Common myeloid progenitor, CD34-positive (primary cell): ENCODE results near the gene AKAIN1.

Experiments
- CTCF ChIA-PET: fragments of 350-600 bp; sonication (Branson Sonifier 250); formaldehyde crosslinking; loops from one replicate; lab custom pipeline; 2021; ENCODE audit warnings: antibody characterized with exemption; lab: Charles Lee
- POLR2A ChIA-PET: fragments of 350-600 bp; sonication (Branson Sonifier 250); formaldehyde crosslinking; loops from one replicate; lab custom pipeline; 2021; ENCODE audit warnings: antibody characterized with exemption; lab: Charles Lee
- DNase-seq, 3 donors: peaks; one replicate each; pipeline versions ENCODE4 v3.0.0 to v3.0.0-alpha.2; 2013
- H3K27ac ChIP-seq, 2 experiments: 1 replicate in 1 of 2; 2 replicates in 1 of 2; pipeline ENCODE4 v1.7.0; 2013; ENCODE audit warnings: inconsistent platforms in 2 of 2, low read length in 2 of 2, mild to moderate bottlenecking in 2 of 2, low read depth in 1 of 2, moderate library complexity in 1 of 2; ENCODE audit not compliant: severe bottlenecking in 2 of 2, insufficient read depth in 1 of 2, poor library complexity in 1 of 2
- H3K27me3 ChIP-seq, 5 experiments: replicated peaks in 2 of 5; 1 replicate in 3 of 5; 2 replicates in 2 of 5; pipeline versions ENCODE4 v1.6.1 to v1.7.0; 2013; ENCODE audit warnings: low read length in 4 of 5, mild to moderate bottlenecking in 2 of 5, moderate library complexity in 2 of 5, inconsistent platforms in 1 of 5; ENCODE audit not compliant: insufficient read depth in 5 of 5, control insufficient read depth in 4 of 5
- H3K36me3 ChIP-seq, 4 experiments: 1 replicate in 2 of 4; 2 replicates in 2 of 4; pipeline versions ENCODE4 v1.6.1 to v1.7.0; 2013; ENCODE audit warnings: low read length in 3 of 4, control low read depth in 1 of 4, mild to moderate bottlenecking in 1 of 4; ENCODE audit not compliant: control insufficient read depth in 4 of 4, insufficient read depth in 4 of 4
- H3K4me1 ChIP-seq, 4 experiments: 1 replicate in 3 of 4; 2 replicates in 1 of 4; pipeline versions ENCODE4 v1.6.1 to v1.7.1; 2013; ENCODE audit warnings: low read length in 3 of 4, mild to moderate bottlenecking in 3 of 4, control low read depth in 1 of 4, inconsistent platforms in 1 of 4, moderate library complexity in 1 of 4; ENCODE audit not compliant: control insufficient read depth in 4 of 4, insufficient read depth in 4 of 4; ENCODE audit errors: control extremely low read depth in 1 of 4
- H3K4me3 ChIP-seq, 7 experiments: 1 replicate in 4 of 7; 2 replicates in 3 of 7; pipeline versions ENCODE4 v1.5.1 to v1.7.0; 2013; ENCODE audit warnings: mild to moderate bottlenecking in 7 of 7, low read length in 6 of 7, moderate library complexity in 6 of 7, inconsistent platforms in 2 of 7, low read depth in 2 of 7, control low read depth in 1 of 7; ENCODE audit not compliant: insufficient read depth in 4 of 7, control insufficient read depth in 1 of 7; ENCODE audit errors: extremely low read depth in 1 of 7
- H3K9me3 ChIP-seq, 5 experiments: 1 replicate in 4 of 5; 2 replicates in 1 of 5; pipeline versions ENCODE4 v1.6.1 to v1.7.1; 2013; ENCODE audit warnings: low read length in 4 of 5, mild to moderate bottlenecking in 2 of 5, inconsistent platforms in 1 of 5, low read depth in 1 of 5, moderate library complexity in 1 of 5; ENCODE audit not compliant: control insufficient read depth in 4 of 5, insufficient read depth in 2 of 5; ENCODE audit errors: control extremely low read depth in 1 of 5
- WGBS: methylation state at CpG from one replicate; pipeline ENCODE4 v1.1.5; 2013; ENCODE audit not compliant: insufficient coverage; 5-methylcytosine and 5-hydroxymethylcytosine counted together

Gene AKAIN1

GRCh38 chr18:5214583-5215351, 17.7 kb upstream of the AKAIN1 start:
- CTCF ChIA-PET = interaction anchor here (1.4 kb wide), 1 partner anchor 49 kb away, joined by 3 read pairs; no protein-coding TSS in a partner anchor
- no peak for DNase-seq
- no peak overlapping the region for H3K4me3 ChIP-seq

GRCh38 chr18:5207471-5208150, 10.6 kb upstream of the AKAIN1 start:
- H3K27me3 ChIP-seq = no peaks in the 10 kb centered on the region
- H3K9me3 ChIP-seq = no peaks in the 10 kb centered on the region
- DNase-seq = no peak
- POLR2A ChIA-PET = no interaction called here
- WGBS = 88% methylated on average over 4 of the region's 4 CpGs
- H3K4me1 ChIP-seq = peaks cover 2 to 10% (median 5%) of the 10 kb centered on the region in 4 experiments
- CTCF ChIA-PET = interaction anchor here (1.0 kb wide), 1 partner anchor 101 kb away, joined by 3 read pairs; no protein-coding TSS in a partner anchor
- H3K4me3 ChIP-seq = no peak overlapping the region
- H3K27ac ChIP-seq = no peak overlapping the region
- H3K36me3 ChIP-seq = no peaks in the 10 kb centered on the region

More at GRCh38 chr18:5214583-5215351, 17.7 kb upstream of the AKAIN1 start:
- WGBS = 100% methylated on average over 1 of the region's 3 CpGs
- Histone ChIP-seq H3K9me3 (no peaks in the 10 kb centered on the region), H3K27me3 (peaks cover 0 to 2% (median 0%) of the 10 kb centered on the region in 5 experiments), H3K4me1 (no peaks in the 10 kb centered on the region), H3K27ac (no peak overlapping the region), H3K36me3 (no peaks in the 10 kb centered on the region)
- POLR2A ChIA-PET = no interaction called here

GRCh38 chr18:5198311-5198710, 1.3 kb upstream of the AKAIN1 start:
- CTCF ChIA-PET = no interaction called here
- no peak overlapping the region for H3K27ac ChIP-seq
- peaks cover 0 to 4% (median 0%) of the 10 kb centered on the region in 5 experiments for H3K9me3 ChIP-seq
- H3K4me1 ChIP-seq = peaks cover 0 to 8% (median 4%) of the 10 kb centered on the region in 4 experiments
- no peak for DNase-seq
- POLR2A ChIA-PET = no interaction called here
- H3K36me3 ChIP-seq = no peaks in the 10 kb centered on the region
- no peak overlapping the region for H3K4me3 ChIP-seq
- peaks cover 14 to 58% (median 27%) of the 10 kb centered on the region in 5 experiments for H3K27me3 ChIP-seq
- no CpG with 5 or more reads among the region's 3 CpGs for WGBS

GRCh38 chr18:5197461-5197860, 404 bp upstream of the AKAIN1 start:
- ChIA-PET POLR2A (interaction anchor here (0.7 kb wide), 1 partner anchor 36 kb away, joined by 5 read pairs; no protein-coding TSS in a partner anchor), CTCF (no interaction called here)
- Histone ChIP-seq H3K27ac (no peak overlapping the region), H3K36me3 (no peaks in the 10 kb centered on the region), H3K9me3 (peaks cover 0 to 4% (median 0%) of the 10 kb centered on the region in 5 experiments), H3K4me1 (peaks cover 0 to 8% (median 4%) of the 10 kb centered on the region in 4 experiments), H3K27me3 (peaks cover 14 to 58% (median 27%) of the 10 kb centered on the region in 5 experiments), H3K4me3 (peak overlapping the region in 2 of 7 experiments; percentile 23 to 56)
- 8% methylated on average over 14 of the region's 18 CpGs for WGBS
- no peak for DNase-seq

- peaks cover 14 to 58% (median 27%) of the 10 kb centered on the region in 5 experiments for H3K27me3 ChIP-seq
These were observed 615 bp downstream of the AKAIN1 start for GRCh38 chr18:5196253-5197031.

GRCh38 chr18:5195656-5196055, 1.4 kb downstream of the AKAIN1 start:
- H3K9me3 ChIP-seq = peaks cover 0 to 4% (median 0%) of the 10 kb centered on the region in 5 experiments
- no peak for DNase-seq
- peaks cover 0 to 8% (median 4%) of the 10 kb centered on the region in 4 experiments for H3K4me1 ChIP-seq
- 89% methylated on average over 1 of the region's 2 CpGs for WGBS
- H3K36me3 ChIP-seq = no peaks in the 10 kb centered on the region
- CTCF ChIA-PET = no interaction called here
- H3K4me3 ChIP-seq = no peak overlapping the region
- H3K27me3 ChIP-seq = peaks cover 14 to 57% (median 27%) of the 10 kb centered on the region in 5 experiments
- POLR2A ChIA-PET = interaction anchor here (0.6 kb wide), 1 partner anchor 1236 kb away, joined by 3 read pairs; no protein-coding TSS in a partner anchor
- no peak overlapping the region for H3K27ac ChIP-seq

More at GRCh38 chr18:5196253-5197031, 615 bp downstream of the AKAIN1 start:
- peaks cover 0 to 8% (median 4%) of the 10 kb centered on the region in 4 experiments for H3K4me1 ChIP-seq
- H3K4me3 ChIP-seq = peak overlapping the region in 2 of 7 experiments; percentile 21 to 56
- no peak overlapping the region for H3K27ac ChIP-seq
- 5% methylated on average over 34 of the region's 50 CpGs for WGBS
- no peaks in the 10 kb centered on the region for H3K36me3 ChIP-seq
- POLR2A ChIA-PET = interaction anchor here (0.7 kb wide), 1 partner anchor 37 kb away, joined by 5 read pairs; no protein-coding TSS in a partner anchor
- CTCF ChIA-PET = no interaction called here
- peaks cover 0 to 4% (median 0%) of the 10 kb centered on the region in 5 experiments for H3K9me3 ChIP-seq
- DNase-seq = peak in 1 of 3 donors; percentile 13
